HG03439 (cell line): Measurements from ENCODE around the gene SLC25A21.
"Not testable (repeated sequence)": the region's sequence is repeated elsewhere in the genome, so short reads cannot be mapped to it uniquely, and the experiment has no call there.

Experiments
- ATAC-seq: cut with Tn5 transposase; IDR thresholded peaks from one replicate; pipeline ENCODE4 v1.9.1; 2021; ENCODE audit warnings: mild to moderate bottlenecking, moderate library complexity; ENCODE audit not compliant: unreplicated experiment

SLC25A21 gene

GRCh38 chr14:36844443-36845195, 327.8 kb downstream of the SLC25A21 start:
- ATAC-seq: no peak

DNA sequence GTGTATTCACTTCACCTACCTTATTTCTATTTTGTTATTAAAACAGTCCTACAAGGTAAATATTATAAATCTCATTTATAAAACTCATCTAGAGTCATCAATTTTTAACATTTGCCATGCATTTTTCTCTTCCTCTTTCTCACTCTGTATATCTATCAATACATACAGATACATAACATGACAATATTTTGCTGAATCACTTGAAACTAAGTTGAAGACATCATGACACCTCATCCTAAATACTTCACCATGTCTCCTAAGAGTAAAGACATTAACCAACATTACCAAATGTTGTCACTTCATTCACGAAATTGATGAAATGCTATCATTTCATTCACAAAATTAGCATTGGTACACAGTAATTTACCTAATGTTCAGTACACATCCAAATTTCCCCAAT, 329.0 kb downstream of the SLC25A21 start:
- ATAC-seq: no peak

GRCh38 chr14:36835128-36835527, 337.3 kb downstream of the SLC25A21 start:
- no peak for ATAC-seq

DNA sequence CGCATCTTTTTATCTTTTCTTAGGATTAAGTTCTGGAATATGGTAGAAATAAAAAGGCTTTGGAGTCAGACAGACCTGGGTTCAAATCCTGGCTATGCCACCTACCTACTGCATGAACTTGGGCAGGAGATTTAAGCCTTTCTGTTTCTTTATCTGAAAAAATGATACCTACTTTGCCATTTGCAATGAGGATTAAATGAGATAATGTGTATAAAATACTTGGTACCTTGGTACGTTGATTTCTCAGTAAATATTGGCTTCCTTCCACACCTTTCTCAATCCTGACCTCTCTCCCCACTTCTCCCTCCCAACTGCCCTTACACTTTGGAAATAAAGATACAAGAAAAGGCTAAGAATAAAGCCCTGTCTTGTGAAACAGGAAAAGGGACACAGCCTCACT, 338.1 kb downstream of the SLC25A21 start:
- no peak for ATAC-seq

DNA sequence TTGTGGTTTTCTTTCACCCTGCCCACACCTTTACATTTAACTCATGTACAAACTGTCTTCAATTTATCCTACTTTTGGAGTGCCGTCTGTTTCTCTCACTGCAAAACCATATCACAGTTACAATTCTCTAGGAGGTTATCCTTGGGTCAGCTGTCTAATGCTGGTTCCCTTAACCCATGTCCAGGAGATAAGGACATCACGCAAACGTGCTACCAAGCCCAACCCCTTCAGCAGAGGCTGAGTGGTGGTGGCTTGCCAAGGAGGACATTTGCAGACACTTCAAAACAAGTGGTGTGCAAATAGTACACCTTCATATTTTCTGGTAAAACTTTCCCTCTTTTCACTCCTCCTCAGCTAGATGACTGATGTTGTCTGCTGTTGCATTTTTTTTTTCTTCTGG, 342.9 kb downstream of the SLC25A21 start:
- ATAC-seq: no peak

- ATAC-seq: no peak
These were observed 344.5 kb downstream of the SLC25A21 start for GRCh38 chr14:36827861-36828260.

DNA sequence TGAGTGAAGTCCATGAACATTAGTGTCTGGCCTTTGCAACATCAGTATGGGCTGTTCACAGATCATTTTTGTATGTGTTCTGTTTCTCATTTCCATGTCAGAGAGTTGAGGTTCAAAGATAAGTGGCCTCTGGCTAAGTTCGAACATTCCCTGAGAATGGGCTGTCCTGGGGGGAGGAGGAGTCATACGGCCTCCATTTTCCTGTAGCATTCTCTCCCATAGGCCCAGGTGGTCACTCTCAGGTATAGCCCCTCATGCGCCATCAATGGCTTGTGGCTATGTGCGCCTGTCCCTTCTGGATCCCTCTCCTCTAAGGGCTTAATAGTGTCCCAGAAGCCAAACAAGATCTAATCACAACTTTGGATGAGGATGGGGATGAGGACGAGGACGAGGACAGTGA, 345.8 kb downstream of the SLC25A21 start:
- no peak for ATAC-seq

GRCh38 chr14:36824854-36825253, 347.6 kb downstream of the SLC25A21 start:
- no peak for ATAC-seq

- no peak for ATAC-seq
These were observed 348.8 kb downstream of the SLC25A21 start for GRCh38 chr14:36823651-36824050.

DNA sequence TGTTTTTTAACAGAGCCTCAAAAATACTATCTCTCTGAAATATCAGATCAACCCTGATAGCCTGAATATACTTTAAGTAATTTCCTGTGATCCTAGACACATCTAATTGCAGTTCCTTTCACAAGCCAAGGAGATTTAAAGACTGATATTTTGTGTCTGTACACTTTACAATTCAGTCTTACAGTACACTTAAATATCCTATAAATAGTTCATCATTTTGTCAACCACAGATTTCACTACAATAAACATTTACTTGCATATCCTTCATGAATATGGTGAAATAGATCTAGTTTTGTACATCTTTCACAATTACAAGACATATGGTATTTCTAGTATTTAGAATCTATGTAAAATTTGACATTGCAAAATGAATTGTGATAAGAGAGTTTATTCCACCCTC, 349.7 kb downstream of the SLC25A21 start:
- ATAC-seq: no peak

DNA sequence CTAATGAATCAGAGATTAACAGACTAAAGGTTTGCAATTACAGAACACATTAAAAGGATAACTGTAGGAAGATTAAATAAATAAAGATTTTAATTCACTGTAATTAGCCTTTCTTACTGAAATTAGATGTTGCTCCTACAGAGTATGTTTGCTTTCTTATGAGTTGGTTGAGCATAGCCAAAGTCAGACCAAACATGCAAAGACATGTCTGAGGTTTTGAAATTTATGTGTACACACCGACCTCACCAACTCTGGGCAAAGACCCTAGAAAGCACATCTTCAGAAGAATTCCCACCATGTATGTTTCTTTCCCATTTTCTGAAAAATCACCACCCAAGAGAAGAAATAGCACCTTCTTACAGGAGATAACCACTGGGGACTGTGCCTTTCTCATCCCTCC, 351.5 kb downstream of the SLC25A21 start:
- ATAC-seq: no peak

DNA sequence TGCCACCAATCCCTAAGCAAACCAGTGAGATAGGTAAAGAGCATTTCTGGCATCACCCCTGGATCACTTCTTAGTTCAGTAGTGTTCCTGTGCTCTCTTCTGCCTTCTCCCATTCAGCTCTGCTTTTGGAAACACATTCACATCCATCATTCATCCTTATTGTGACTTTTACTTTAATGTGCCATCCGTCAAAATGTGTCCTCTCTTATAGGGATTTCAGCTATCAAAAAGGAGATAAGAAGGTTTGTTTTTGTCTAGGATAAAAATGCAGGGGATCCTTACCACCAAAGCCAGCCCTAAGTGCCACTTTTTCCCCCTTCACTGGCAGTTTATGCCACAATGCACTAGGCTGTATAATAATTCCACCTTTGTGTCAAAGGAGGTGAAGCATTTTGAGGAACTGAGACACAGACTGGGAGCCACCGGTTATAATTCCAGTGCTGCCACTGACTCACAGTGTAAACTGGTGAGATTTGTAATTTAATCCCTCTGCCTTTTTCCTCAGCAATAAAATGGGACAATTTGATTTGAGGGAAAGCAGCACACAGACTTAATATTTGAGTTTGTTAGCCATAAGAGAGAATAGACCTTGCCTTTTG, 352.2 kb downstream of the SLC25A21 start:
- ATAC-seq: no peak

GRCh38 chr14:36818794-36819384, 353.5 kb downstream of the SLC25A21 start:
- ATAC-seq: no peak

- ATAC-seq: no peak
These were observed 354.2 kb downstream of the SLC25A21 start for GRCh38 chr14:36818246-36818645.

DNA sequence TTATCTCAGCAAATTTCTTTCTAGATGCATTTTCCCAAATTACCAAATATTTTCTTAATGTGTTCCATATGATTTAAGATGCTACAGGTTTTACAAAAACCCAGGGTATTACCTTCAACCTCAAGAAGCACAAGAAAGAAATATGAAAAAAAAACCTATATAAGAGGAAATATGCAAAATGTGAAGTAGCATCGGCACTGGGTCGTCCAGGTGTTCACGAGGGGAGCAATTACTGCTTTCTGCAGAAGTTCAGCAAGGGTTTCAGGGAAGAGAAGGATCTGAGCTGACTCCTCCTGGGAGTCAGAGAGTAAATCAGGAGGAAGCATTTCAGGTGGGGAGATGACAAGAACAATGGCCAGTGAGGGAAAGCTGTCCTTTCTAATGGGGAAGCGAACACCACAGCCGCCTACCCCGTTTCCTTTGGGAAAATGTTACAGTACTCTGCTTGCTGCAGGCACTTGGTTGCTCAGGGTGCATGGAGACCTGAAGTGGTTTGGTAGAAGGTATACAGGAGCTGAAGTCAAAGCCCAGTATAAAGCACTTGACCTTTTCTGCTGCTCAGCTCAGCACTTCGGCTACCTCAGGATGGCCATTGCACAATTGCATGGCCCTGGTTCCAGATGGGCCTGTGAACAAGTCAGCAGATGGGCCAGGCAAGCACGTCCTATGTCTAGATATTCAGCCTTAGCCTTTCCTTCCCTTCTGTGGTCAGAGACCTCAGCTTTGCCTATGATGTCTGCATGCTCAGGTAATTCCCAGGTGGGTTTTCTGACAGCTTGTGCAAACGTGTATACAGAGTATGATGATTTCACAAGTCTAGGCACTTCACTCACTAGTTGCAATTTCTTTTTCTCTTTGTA, 355.1 kb downstream of the SLC25A21 start:
- ATAC-seq: no peak

- no peak for ATAC-seq
These were observed 355.9 kb downstream of the SLC25A21 start for GRCh38 chr14:36816481-36816880.

- ATAC-seq: not testable (repeated sequence)
These were observed 357.6 kb downstream of the SLC25A21 start for GRCh38 chr14:36814783-36815182.

DNA sequence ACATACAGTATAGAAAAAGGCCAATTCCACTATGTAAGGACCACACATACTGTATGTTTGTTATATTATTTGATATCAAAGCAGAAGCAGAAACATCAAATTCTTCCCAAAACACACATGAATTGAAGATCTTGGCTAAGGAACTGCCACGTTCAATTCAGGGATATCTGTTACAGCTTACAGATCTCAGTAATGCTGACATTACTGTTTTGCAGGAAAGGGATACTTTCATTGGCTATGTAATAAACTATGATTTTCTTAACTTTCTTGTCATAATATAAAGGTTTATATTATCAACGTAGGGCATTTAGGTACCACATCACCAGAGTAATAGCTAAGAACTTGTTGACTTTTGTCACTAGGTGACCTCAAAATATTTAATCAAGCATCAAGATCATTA, 362.2 kb downstream of the SLC25A21 start:
- no peak for ATAC-seq

GRCh38 chr14:36807727-36808126, 364.7 kb downstream of the SLC25A21 start:
- no peak for ATAC-seq

- ATAC-seq: no peak
These were observed 367.3 kb downstream of the SLC25A21 start for GRCh38 chr14:36805131-36805559.

DNA sequence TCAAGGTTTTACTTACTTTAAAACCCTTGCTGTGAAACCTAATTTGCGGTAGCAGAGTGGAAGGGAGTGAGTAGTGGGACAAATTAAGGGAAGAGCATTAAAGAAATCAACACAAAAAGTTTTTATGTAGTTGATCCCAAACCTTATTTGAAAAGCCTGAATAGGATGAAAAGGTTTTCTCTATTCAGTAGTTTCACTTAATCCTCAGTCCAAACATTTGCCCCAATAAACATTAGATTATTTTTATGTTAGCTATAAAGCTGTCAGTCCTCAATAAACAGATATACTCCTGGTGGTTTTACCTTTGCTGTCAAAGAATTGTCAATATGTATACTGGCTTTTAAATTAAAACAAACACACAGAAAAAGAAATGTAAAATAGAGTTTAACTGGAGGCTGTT, 374.8 kb downstream of the SLC25A21 start:
- no peak for ATAC-seq
